K562 (cell line): ENCODE data around the gene PYCR2. TPM values are rescaled to one million over a fixed set of nuclear protein-coding genes. Genes with fewer than 3 reads are reported as not detected.

Experiments used
- ATAC-seq: fragments of 200-7000 bp; cut with Tn5 transposase; 3 replicates; pipeline ENCODE4 v1.9.1; 2020; ENCODE audit warnings: moderate library complexity
- BruUV-seq: library from RNA; stranded (reverse); fragments of 400-500 nt; replicated peaks from 2 replicates; lab custom pipeline; 2021; lab: Mats Ljungman, UMichigan
- CTCF ChIA-PET: fragments of 300-600 bp; formaldehyde crosslinking; extraction: SDS; loops from one replicate; lab custom pipeline; 2021; ENCODE audit warnings: low intra/inter-chr PET ratio; lab: Yijun Ruan, JAX
- POLR2A ChIA-PET: fragments of 300-600, 350-650 bp; sonication (Branson Sonifier 250); formaldehyde crosslinking; extraction: SDS; loops from one replicate; lab custom pipeline; 2021; ENCODE audit warnings: antibody characterized with exemption, inconsistent platforms; lab: Yijun Ruan, JAX
- DNase-seq, 4 experiments: peaks; one replicate each; pipeline versions ENCODE4 v3.0.0 to v3.0.0-alpha.2; 2011 to 2018; ENCODE audit warnings: low spot score in 3 of 4, mixed read lengths in 3 of 4; ENCODE audit errors: extremely low read depth in 1 of 4
- FAIRE-seq: peaks from 2 replicates; lab custom pipeline; 2011; peaks lifted over from hg19 to GRCh38; lab: Jason Lieb, UNC
- H2AFZ ChIP-seq: 2 replicates; pipeline ENCODE4 v1.6.0; 2011; ENCODE audit warnings: low read depth, low read length, control low read depth, inconsistent platforms
- H3K27ac ChIP-seq: fragments of 200-600 bp; 3 replicates; pipeline ENCODE4 v1.8.0; 2011; ENCODE audit warnings: low read depth, mild to moderate bottlenecking, control low read depth, inconsistent platforms, low read length, moderate library complexity, mixed read lengths; ENCODE audit errors: extremely low read depth
- H3K27me3 ChIP-seq, 2 experiments: fragments of 300-600 bp in 1 of 2; 2 replicates in 1 of 2; 3 replicates in 1 of 2; pipeline versions ENCODE4 v1.6.0 to v1.8.0; 2011; ENCODE audit warnings: inconsistent platforms in 2 of 2, low read length in 2 of 2, mild to moderate bottlenecking in 1 of 2, mixed read lengths in 1 of 2, moderate library complexity in 1 of 2; ENCODE audit not compliant: control insufficient read depth in 2 of 2, insufficient read depth in 2 of 2
- H3K36me3 ChIP-seq: fragments of 300-600 bp; 3 replicates; pipeline ENCODE4 v1.8.0; 2011; ENCODE audit warnings: mild to moderate bottlenecking, low read length, inconsistent platforms; ENCODE audit not compliant: control insufficient read depth, insufficient read depth
- H3K4me1 ChIP-seq, 2 experiments: fragments of 200-600 bp in 1 of 2; replicated peaks in 1 of 2; 2 replicates in 1 of 2; 3 replicates in 1 of 2; pipeline versions ENCODE4 v1.5.1 to v1.8.0; 2011; ENCODE audit warnings: inconsistent platforms in 2 of 2, low read length in 2 of 2, mild to moderate bottlenecking in 1 of 2, mixed read lengths in 1 of 2, moderate library complexity in 1 of 2; ENCODE audit not compliant: control insufficient read depth in 2 of 2, insufficient read depth in 2 of 2
- H3K4me2 ChIP-seq: 2 replicates; pipeline ENCODE4 v1.6.1; 2011; ENCODE audit warnings: low read length, control low read depth, inconsistent platforms, mixed read lengths; ENCODE audit not compliant: insufficient read depth
- H3K4me3 ChIP-seq: fragments of 200-600 bp; sonication (generic), shearing (Covaris generic); 2 replicates; pipeline ENCODE4 v1.5.1; 2016; ENCODE audit warnings: control low read depth, inconsistent platforms
- H3K79me2 ChIP-seq: fragments of 200-600 bp; 3 replicates; pipeline ENCODE4 v1.8.0; 2011; ENCODE audit warnings: low read length, inconsistent platforms; ENCODE audit not compliant: control insufficient read depth, insufficient read depth
- H3K9ac ChIP-seq, 2 experiments: 2 replicates each; pipeline versions ENCODE4 v1.6.0 to v1.6.1; 2011; ENCODE audit warnings: low read depth in 2 of 2, low read length in 2 of 2, control low read depth in 1 of 2, inconsistent platforms in 1 of 2, mild to moderate bottlenecking in 1 of 2, mixed read lengths in 1 of 2; ENCODE audit not compliant: insufficient read depth in 1 of 2
- H3K9me1 ChIP-seq: one replicate; pipeline ENCODE4 v1.6.0; 2011; ENCODE audit warnings: inconsistent platforms, mild to moderate bottlenecking, low read length, moderate library complexity; ENCODE audit not compliant: control insufficient read depth, insufficient read depth
- H3K9me3 ChIP-seq: replicated peaks from 2 replicates; pipeline ENCODE4 v1.5.1; 2011; ENCODE audit warnings: low read depth, low read length, inconsistent platforms; ENCODE audit not compliant: control insufficient read depth, insufficient read depth
- H4K20me1 ChIP-seq: replicated peaks from 2 replicates; pipeline ENCODE4 v1.6.1; 2011; ENCODE audit warnings: low read length, inconsistent platforms, mixed read lengths; ENCODE audit not compliant: control insufficient read depth, insufficient read depth
- ATF1 ChIP-seq, 2 experiments: fragments of 450-650 bp in 1 of 2; IDR thresholded peaks; 2 replicates each; pipeline ENCODE4 v1.6.1; 2016; ENCODE audit warnings: missing compliant biosample characterization in 1 of 2, missing genetic modification characterization in 1 of 2
- CREM ChIP-seq: IDR thresholded peaks from 2 replicates; pipeline ENCODE4 v1.6.1; 2014; ENCODE audit warnings: antibody characterized with exemption, low read depth
- NR2C1 ChIP-seq, 2 experiments: fragments of 450-650 bp; IDR thresholded peaks; 2 replicates each; pipeline ENCODE4 v1.6.1; 2017; ENCODE audit warnings: mild to moderate bottlenecking in 2 of 2, antibody characterized with exemption in 1 of 2, inconsistent platforms in 1 of 2, missing compliant biosample characterization in 1 of 2, missing genetic modification characterization in 1 of 2
- NR2C2 ChIP-seq, 2 experiments: fragments of 200-800 bp in 1 of 2; sonication (Bioruptor generic) in 1 of 2; sonication (generic) in 1 of 2; formaldehyde crosslinking in 1 of 2; IDR thresholded peaks; 2 replicates each; pipeline versions ENCODE4 v1.6.1 to v1.8.0; 2016 to 2022; ENCODE audit warnings: mild to moderate bottlenecking in 1 of 2, missing compliant biosample characterization in 1 of 2, missing genetic modification characterization in 1 of 2, missing genetic modification reagents in 1 of 2
- SPI1 ChIP-seq: IDR thresholded peaks from 2 replicates; pipeline ENCODE4 v1.6.1; 2011; ENCODE audit warnings: low read depth, low read length, control low read depth, borderline replicate concordance
- ZNF41 ChIP-seq: fragments of 250-450 bp; sonication (Bioruptor Pico); conservative IDR thresholded peaks from 2 replicates; pipeline ENCODE4 v1.4.0; 2020; ENCODE audit warnings: mild to moderate bottlenecking
- WGBS: fragments of 100-300 bp; shearing (Covaris generic); methylation state at CpG from one replicate; pipeline ENCODE4 v1.1.6; 2016; ENCODE audit warnings: low coverage, mixed read lengths; ENCODE audit not compliant: insufficient coverage; ENCODE audit errors: missing lambda C conversion rate; 5-methylcytosine and 5-hydroxymethylcytosine counted together
- in situ Hi-C: fragments of 300-500 bp; cut with MboI; formaldehyde crosslinking; loops from 4 replicates; pipeline ENCODE4 v1.15.0; 2018; ENCODE audit warnings: inconsistent platforms, mixed read lengths
- intact Hi-C: fragments of 100-400 bp; cut with micrococcal nuclease; formaldehyde crosslinking; loops from 2 replicates; pipeline ENCODE4 v1.14.2; 2022
- polyA plus RNA-seq, 8 experiments: library from polyadenylated mRNA; depleted of rRNA in 4 of 8; stranded (reverse) in 5 of 8; unstranded in 3 of 8; fragments of >200 nt; fragmentation: Nextera tagmentation in 2 of 8; fragmentation: Illumina TruSeq in 1 of 8; extraction: Ambion mirVana in 2 of 8; extraction: Trizol in 1 of 8; gene quantifications; 2 replicates each; pipeline versions ENCODE4 v1.2.1 to v1.2.3, GENCODE V29; 2011 to 2014; ENCODE audit warnings: inconsistent platforms in 1 of 8, missing spikeins in 1 of 8
- total RNA-seq, 7 experiments: library from RNA; depleted of rRNA in 6 of 7; stranded (reverse); fragments of >200 nt in 6 of 7; fragmentation: Illumina TruSeq in 2 of 7; extraction: Trizol in 2 of 7; gene quantifications; 2 replicates each; pipeline versions ENCODE4 v1.2.1 to v1.2.3, GENCODE V29; 2011 to 2021; ENCODE audit warnings: low replicate concordance in 1 of 7
- TF ChIP-seq, protein P1 (sequence below): sonication (generic); formaldehyde crosslinking; IDR thresholded peaks from 2 replicates; pipeline ENCODE4 v1.8.0; 2022; ENCODE audit warnings: mild to moderate bottlenecking, missing genetic modification reagents

PYCR2 gene
- total and polyA plus RNA-seq, 9 of the 15 experiments (the other 6 are each of a cell fraction or from before 2014, with no cell fraction given), result 5.5 to 219 (median 127) TPM

DNA sequence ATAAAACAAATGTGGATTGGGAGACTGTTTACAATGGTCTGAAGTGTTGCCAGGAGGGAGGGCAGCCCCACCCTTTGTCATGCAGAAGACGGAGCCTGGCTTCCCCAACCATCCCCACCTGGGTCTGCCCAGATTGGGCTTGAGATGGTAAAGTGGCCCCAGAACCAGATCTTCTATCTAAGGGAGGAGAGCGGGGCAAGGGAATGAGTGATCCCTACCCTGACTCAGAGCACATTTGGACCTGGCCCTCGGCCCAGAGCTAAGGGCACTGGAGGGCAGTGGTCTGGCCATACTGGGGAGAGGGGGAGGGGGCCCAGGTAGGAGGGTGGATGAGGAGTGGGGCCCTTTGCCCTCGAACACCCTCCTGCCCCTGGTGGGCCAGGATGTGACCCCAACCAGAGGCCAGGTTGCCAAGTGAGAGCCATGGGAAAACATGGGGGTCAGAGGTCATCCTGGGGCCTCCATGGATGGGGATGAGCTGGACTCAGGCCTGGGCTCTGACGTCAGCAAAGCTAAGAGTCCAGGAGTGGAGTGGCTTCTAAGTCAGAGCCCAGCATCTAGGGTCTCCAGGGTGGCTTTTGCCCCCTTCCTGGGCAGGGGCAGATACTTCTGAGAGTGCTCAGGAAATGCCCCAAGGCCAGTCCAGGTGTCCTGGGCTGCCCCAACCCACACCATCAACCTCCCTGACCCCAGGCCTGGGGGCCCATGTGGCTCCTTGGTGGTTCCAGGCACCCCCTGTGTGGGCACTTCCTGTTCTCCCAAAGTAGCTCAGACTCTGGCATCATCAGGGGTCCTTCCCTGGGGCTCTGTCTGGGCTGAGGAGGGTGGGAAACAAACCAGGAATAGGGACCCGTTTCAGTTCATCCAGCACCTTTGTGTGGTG, 33.5 kb downstream of the PYCR2 start:
- Histone ChIP-seq H3K79me2 (no peaks in the 10 kb centered on the region), H2AFZ (peak overlapping the region; percentile 35; the same call in 1 of the 2 replicates), H3K9me1 (peaks cover 3% of the 10 kb centered on the region), H4K20me1 (no peaks in the 10 kb centered on the region), H3K27me3 (no peaks in the 10 kb centered on the region), H3K4me3 (no peak overlapping the region), H3K9ac (peak overlapping the region in 1 of 2 experiments; percentile 49; a peak in 2 of 4 replicates), H3K27ac (no peak overlapping the region), H3K9me3 (no peaks in the 10 kb centered on the region), H3K4me1 (peaks cover 0 to 27% of the 10 kb centered on the region in 2 experiments; a peak in 3 of 5 replicates), H3K4me2 (no peak overlapping the region), H3K36me3 (no peaks in the 10 kb centered on the region)
- FAIRE-seq, result no peak
- DNase-seq, result no peak
- in situ Hi-C loops, result no loop called here
- TF ChIP-seq, protein P1, sequence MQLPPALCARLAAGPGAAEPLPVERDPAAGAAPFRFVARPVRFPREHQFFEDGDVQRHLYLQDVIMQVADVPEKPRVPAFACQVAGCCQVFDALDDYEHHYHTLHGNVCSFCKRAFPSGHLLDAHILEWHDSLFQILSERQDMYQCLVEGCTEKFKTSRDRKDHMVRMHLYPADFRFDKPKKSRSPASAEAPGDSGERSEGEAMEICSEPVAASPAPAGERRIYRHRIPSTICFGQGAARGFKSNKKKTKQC (CRISPR knock-in tag), result no peak
- peak; percentile 18; the same call in 1 of the 2 replicates for TF ChIP-seq CREM
- TF ChIP-seq ZNF41, result no peak
- no peak; the same call in 1 of the 2 replicates for TF ChIP-seq NR2C2 (CRISPR knock-in tag; IDR thresholded peaks at IDR 0.05)
- peak; percentile 60; the same call in 1 of the 2 replicates for TF ChIP-seq NR2C2 (tag; IDR thresholded peaks at IDR 0.05)
- TF ChIP-seq SPI1, result 0 out of 2 replicates have a peak, but pooled peaks have one; percentile 9
- peak; percentile 72 for TF ChIP-seq NR2C1 (IDR thresholded peaks at IDR 0.05)
- TF ChIP-seq NR2C1 (tag; IDR thresholded peaks at IDR 0.05), result peak; percentile 80
- no peak for TF ChIP-seq ATF1 (CRISPR knock-in tag; IDR thresholded peaks at IDR 0.05)
- TF ChIP-seq ATF1 (tag; IDR thresholded peaks at IDR 0.05), result peak; percentile 25; the same call in 1 of the 2 replicates
- BruUV-seq, result no TSS peak
- CTCF ChIA-PET, result no interaction called here
- 47% methylated on average over 6 of the region's 6 CpGs for WGBS
- POLR2A ChIA-PET, result interaction anchor here (0.6 to 1.9 kb wide), 2 partner anchors 8 to 91 kb away, joined by 3 to 8 read pairs; no protein-coding TSS in a partner anchor
- no peak; the same call in 2 of the 3 replicates for ATAC-seq
- intact Hi-C loops, result no loop called here
